ENCODE measurements around the gene SSBP3. TPM values are rescaled to one million over a fixed set of nuclear protein-coding genes. Genes with fewer than 3 reads are reported as not detected.

The SSBP3 gene
- total RNA-seq = 19.8 and 25.2 TPM in 2 replicates

GRCh38 chr1:54406339-54407153, at the start of gene SSBP3:
SSBP3 (minus strand) TSS chr1:54406394.

GRCh38 chr1:54199765-54200518, 206.3 kb downstream of the SSBP3 start, which contains the start of the genes CYB5RL and MRPL37:
CYB5RL (minus strand) TSS chr1:54200030; CDS start chr1:54195616, 4,414 bp downstream.
MRPL37 (plus strand) TSS chr1:54200167; CDS start chr1:54200244, 77 bp downstream.

Other genes with a start within 250 kb of the SSBP3 start
- gene CYB5RL, start 206.4 kb downstream of the SSBP3 start, total RNA-seq = 8.4 and 11.8 TPM in 2 replicates
- gene MRPL37, start 206.2 kb downstream of the SSBP3 start, total RNA-seq = 66.4 and 83.7 TPM in 2 replicates
- 5.2 and 6.8 TPM in 2 replicates for gene ACOT11, start 141.8 kb upstream of the SSBP3 start, total RNA-seq
- not detected in 2 replicates for gene FAM151A, start 217.1 kb upstream of the SSBP3 start, total RNA-seq
- gene MROH7, start 235.4 kb upstream of the SSBP3 start, total RNA-seq = 0.49 and 0.65 TPM in 2 replicates